ENCODE data around the gene NTN4.
"Not testable (repeated sequence)": the region's sequence is repeated elsewhere in the genome, so short reads cannot be mapped to it uniquely, and the experiment has no call there.

Gene NTN4

DNA sequence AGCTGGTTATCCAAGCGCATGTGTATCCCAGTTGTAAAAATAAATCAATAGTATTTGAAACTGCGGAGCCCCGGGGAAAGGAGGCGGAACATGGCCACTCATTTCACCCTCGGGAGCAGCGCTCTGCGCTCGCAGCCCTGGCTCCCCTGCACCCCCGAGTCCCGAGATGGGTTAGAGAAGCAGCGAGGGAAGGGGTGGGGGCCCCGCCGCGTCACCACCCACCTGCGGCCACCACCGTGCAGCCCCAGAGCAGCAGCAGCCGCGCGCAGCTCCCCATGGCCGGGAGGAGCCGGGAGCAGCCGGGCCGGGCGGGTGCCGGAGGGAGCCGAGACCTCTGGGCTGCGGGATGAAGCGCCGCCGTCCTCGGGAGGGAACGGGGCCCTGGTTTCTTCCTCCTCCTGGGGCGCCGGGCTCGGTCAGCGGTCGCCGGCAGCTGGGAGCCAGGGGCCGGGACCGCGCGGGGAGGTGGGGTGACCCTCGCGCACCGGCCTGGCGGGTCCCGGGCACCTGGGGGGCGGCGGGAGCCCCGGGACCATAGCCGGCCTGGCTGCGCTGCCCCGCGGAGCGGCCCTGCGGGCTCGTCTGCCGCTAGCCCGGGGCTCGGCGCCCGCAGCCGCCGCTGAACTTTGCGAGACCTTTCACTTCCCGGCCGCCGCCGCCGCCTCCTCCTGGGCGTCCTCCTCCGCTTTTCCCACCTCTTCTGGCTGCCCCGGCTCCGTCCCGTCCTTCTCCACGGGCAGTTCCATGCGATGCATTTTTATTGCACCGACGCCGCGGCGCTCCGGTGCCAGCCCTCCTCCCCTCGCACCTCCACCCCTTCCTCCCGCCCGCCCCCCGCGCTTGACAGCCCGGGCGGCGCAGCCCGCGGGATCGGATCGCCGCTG is at the start of gene NTN4:
NTN4 (minus strand) TSS at position 732 of the 884 bp plus-strand sequence; CDS start at position 277, 455 bp downstream.
- DNase-seq (ENCODE audit: low read depth) = no peak

DNA sequence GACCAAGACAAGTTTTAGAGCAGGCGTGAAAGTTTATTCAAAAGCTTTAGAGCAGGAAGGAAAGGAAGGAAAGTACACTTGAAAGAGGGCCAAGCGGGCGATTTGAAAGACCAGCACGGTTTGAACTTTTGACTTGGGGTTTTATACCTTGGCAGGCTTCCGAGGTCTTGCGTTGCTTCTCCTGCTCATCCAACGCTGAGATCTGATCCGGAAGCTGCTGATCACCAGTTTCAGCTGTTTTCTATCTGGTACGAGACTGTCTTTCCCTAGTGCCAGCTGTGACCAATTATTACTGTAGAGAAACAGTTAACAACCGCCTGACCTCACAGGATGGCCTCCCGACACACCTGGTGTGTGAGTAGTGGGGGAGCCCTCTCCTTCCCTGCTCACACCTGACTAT is 47.6 kb upstream of the NTN4 start:
- peak; percentile 60 for DNase-seq (ENCODE audit: low read depth)

DNA sequence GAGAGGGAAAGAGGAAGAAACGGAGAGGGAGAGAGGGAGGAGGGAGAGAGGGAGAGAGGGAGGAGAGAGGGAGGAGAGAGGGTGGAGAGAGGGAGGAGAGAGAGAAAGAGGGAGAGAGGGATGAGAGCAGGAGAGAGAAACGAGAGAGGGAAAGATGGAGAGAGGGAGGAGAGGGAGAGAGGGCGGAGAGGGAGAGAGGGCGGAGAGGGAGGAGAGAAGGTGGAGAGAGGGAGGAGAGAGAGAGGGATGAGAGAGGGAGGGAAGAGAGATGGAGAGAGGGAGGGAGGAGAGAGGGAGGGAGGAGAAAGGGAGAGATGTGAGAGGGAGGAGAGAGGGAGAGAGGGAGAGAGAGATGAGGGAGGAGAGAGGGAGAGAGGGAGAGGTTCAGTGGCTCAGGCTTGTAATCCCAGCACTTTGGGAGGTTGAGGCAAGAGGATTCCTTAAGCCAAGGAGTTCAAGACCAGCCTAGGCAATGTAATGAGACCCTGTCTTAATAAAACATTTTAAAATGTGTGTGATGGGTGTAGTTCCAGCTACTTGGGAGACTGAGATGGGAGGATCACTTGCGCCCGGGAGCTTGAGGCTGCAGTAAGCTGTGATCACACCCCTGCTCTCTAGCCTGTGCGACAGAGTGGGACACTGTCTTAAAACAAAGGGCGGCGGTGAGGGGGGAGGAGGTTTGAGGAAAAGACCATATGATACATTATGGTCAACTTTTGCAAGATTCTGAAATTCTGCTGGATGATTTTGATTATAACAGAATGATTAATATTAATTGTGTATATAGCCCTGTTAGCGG is 46.9 kb upstream of the NTN4 start:
- DNase-seq (ENCODE audit: low read depth) = no peak

DNA sequence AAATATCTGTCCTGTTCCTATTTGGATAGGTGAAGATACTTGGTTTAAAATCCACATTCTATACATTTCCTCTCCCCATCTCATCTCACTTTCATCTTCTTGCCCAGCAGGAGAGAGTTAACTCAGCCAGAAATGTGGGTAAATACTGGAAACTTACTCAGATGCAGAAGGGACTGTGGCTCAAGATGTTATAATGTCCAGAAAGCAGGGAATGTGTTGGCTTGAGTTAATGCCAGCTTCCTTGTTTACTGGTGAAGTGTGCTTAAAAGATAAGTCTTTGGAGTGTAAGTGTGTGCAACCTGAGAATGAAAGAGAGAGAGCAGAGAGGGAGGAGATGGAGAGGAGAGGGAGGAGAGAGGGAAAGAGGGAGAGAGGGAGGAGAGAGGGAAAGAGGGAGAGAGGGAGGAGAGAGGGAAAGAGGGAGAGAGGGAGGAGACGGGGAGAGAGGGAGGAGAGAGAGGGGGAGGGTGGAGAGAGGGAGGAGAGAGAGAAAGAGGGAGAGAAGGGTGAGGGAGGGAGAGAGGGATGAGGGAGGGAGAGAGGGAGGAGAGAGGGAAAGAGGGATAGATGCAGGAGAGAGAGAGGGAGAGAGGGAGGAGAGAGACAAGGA is 46.2 kb upstream of the NTN4 start:
- DNase-seq (ENCODE audit: low read depth) = no peak

DNA sequence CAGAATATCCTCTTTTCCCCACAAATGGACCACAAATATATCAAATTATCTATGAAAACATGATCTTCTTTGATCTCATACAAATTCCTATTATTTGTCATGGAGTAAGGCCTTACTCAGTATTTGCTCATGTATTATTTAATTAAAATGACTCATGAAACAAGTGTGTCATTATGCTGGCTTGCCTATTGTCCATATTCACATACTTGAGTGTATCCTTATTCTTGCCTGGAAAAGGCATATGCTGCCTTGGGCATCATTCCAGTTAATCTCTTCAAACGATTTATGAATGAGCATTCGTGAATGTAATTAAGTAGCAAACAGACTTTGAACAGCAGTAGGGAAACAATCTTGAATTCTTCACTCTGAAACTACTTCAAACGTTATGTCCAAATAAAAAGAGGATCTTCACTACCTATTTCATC is 45.6 kb upstream of the NTN4 start:
- DNase-seq (ENCODE audit: low read depth) = no peak

DNA sequence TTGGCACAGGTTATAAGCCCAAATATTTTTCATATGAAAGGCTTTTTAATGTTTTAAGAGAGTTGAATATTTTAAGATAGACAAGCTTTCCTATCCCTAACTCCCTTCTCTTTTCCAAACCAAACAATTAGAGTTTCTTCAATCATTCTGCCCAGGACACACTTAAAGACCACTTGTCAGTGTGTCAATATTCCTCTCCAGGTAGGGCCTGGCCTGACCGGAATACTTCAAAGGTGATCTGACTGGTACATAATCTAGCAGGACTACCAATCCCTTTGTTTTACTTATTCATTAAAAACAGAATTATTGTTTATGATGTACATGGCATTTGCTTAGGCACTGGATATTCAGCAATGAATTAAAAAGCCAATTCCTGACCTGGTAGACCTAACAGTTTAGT is 44.0 kb upstream of the NTN4 start:
- DNase-seq (ENCODE audit: low read depth) = no peak

DNA sequence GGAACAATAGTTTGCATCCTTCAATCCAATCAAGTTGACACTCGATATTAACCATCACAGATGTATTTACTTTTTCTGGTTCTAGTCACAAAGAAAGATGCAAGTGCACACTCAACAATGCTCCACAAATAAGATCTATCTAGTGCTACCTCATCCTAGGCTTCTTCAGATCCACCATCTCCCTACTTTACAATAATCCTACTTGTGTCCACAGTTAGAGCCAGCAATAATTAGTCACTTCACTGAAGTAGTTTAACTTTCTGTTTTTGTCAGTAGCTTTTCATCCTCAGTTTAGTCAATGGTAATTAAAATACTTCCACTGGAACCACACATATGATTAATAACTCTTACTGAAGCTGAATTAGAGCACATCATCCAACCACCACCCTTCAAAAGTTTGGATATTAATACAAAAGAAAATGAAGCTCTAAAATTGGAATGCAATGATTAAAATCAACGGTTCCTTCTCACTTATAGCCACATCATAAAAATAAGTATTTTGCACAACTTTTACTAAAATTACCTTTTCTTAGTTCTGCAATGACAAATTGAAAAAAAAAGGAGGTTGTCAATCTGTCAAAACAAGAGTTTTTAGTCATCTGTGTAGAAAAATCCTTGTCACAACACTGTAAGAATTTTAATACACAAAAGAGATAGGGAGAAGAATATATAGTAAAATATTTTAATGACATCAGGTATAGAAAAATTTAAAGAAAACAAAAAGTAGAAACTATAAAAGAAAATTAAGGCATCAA is 39.9 kb upstream of the NTN4 start:
- DNase-seq (ENCODE audit: low read depth) = no peak

DNA sequence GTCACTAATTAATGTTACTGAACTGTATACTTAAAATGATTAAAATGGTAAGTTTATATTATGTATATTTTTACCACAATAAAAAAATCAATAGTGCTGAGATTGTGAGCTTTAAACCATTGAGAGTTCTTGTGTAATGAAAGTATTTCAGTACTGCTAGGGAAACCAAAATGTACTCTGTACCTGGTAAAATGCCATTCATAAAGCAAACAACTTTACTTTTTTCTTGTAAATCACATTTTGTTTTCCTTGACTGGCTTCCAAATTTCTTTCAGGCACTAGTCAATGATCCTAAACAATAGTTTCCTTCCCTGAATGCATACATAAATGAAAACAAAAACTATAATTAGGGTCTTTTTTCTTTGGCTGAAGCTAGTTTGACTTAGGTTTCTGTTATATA is 38.8 kb upstream of the NTN4 start:
- no peak for DNase-seq (ENCODE audit: low read depth)

DNA sequence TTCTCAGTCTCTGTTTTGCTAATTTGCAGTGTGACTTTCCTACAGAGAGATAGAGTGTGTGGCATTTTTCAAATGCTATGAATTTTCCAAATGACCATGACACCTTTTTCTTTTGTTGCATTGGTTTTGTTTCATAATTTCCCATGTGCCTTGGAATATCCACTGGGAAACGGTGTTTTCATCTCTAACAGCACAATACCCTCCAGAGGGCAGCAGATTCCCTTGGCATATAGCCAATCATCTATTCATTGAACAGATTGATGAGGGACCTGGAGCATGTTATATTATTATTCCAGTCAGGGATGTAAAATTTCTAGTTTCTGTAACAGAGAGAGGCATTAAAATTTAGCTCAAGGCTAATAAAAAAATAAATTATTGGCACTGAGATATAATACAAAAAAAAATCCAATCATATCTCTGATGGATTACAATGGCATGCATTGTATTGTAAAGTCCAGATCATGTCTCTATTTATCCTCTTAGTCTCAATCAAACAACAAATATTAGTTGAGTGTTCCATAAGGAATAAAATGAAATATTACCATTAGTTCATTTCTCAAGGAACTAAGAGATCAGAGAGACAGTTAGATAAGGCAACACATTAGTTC is 29.6 kb upstream of the NTN4 start:
- DNase-seq (ENCODE audit: low read depth) = no peak

DNA sequence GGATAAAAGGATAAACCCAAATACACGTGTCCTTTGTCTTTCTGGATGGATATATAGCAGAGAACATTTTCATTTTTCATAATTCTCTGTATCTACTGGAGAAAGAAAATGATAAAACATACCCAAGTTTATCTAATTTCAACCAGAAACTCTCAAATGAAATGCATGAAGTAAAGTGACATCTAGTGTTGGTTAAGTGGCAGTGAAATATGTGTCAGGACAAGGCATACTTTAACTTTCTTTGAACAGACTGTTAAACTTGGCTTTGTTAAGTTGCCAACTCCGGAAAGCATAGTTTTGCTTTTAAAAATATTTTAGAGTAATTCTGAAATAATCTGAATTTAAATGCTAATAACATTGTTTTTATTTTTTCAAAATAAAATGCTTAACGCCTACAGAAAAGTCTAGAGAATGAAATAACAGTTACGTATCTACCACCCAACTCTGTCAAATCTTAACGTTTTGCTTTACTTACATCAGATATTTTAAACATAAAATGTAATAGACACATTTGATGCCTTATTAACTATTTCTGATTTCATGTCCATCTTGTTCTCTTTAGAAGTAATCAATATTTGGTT is 25.2 kb upstream of the NTN4 start:
- no peak for DNase-seq (ENCODE audit: low read depth)

DNA sequence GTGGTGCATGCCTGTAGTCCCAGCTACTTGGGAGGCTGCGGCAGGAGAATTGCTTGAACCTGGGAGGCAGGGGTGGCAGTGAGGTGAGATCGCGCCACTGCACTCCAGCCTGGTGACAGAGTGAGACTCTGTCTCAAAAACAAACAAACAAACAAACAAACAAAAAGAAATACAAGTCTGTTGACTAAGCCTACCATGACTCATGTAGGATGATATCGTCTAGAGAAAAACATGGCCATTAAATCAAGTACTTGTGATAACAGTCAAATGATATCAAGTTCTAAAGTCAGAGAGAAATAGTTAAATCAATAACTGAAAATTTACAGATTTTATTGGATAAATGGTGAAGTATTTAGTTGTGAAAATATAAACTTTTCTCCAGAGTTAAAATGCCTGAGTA is 21.6 kb upstream of the NTN4 start:
- not testable (repeated sequence) for DNase-seq (ENCODE audit: low read depth)

DNA sequence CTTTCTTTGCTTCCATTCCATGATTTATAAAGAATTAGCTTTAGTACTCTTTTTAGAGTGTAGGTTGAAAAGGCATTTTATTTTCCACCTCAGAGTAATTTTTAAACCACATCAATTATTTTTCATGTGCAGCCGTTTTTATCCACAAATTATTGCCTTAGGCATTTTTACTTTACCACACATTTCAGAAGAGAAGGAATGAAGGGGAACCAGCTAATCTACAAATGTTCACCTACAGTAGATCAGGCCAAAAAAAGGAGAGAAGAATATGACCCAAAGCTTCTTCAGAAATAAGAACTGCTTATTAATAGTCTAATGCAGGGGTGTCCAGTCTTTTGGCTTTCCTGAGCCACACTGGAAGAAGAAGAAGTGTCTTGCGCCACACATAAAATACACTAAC is 19.8 kb upstream of the NTN4 start:
- no peak for DNase-seq (ENCODE audit: low read depth)

DNA sequence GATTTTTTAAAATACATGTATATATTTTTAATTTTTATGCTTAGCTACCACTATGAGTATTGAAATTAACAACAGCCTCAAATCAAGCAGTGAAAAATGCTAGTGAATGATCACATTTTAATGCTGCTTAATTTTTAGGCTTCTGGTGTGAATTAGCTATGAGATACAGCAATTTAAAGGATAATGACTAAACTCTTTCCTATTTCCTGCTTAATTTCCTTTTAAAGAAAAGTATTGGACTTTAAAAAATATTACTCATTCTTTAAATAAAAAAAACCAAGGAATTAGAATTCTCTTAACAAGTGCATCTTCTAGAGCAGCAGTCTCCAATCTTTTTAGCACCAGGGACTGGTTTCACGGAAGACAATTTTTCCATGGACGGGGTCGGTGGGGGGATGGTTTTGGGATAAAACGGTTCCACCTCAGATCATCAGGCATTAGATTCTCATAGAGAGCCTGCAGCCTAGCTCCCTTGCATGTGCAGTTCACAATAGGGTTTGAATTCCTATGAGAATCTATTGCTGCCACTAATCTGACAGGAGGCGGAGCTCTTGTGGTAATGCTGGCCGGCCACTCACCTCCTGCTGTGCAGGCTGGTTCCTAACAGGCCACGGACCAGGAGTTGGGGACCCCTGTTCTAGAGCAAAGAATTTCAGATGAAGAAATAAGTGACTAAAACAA is 18.6 kb upstream of the NTN4 start:
- DNase-seq (ENCODE audit: low read depth) = no peak

DNA sequence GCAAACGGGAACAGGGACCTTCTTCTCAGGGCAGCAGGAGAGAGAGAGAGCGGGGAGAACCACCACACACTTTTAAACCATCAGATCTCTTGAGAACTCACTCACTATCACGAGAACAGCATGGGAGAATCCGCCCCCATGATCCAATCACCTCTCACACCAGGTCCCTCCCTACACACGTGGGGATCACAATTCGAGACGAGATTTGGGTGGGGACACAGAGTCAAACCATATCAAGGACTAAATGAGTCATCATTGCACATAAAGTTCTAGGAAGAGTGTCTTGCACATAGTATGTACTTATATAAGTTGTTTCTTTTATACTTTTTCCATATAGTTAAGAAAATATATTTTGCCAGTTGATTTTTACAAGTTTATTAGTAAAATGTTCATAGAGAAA is 17.6 kb upstream of the NTN4 start:
- no peak for DNase-seq (ENCODE audit: low read depth)

DNA sequence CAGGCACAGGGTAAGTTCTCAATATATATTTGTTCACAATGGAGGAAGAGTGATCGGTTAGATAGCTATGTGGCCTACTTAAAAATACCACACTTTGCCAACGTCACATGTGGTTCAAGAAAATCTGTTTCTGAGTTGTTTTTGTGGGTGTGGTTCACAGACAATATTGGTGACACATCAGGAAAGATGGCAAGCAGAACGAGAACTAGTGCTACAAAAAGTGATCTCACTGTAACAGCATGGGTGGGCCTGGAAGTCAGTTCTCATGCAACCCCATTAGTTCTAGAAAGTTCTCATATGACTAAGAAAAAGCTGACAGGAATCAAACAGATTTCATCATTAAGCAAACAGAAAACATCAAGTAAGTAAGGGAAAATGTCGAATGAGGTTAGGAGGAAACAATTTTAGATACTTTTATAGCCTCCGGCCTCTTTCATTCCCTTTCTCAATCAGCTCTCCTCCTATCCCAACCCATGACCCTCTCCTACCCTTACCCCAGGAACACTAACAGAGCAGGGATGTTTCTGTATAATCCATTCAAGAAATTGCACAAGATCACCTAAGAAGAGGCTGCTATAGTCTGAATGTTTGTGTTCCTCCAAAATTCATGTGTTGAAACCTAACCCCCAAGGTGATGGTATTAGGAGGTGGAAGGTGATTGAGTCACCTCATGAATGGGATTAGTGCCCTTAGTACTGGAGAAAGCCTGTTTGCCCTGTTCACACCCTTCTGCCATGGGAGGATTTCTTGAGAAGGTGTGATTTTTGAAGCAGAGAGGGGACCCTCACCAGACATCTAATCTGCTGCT is 15.5 kb upstream of the NTN4 start:
- peak; percentile 99 for DNase-seq (ENCODE audit: low read depth)

DNA sequence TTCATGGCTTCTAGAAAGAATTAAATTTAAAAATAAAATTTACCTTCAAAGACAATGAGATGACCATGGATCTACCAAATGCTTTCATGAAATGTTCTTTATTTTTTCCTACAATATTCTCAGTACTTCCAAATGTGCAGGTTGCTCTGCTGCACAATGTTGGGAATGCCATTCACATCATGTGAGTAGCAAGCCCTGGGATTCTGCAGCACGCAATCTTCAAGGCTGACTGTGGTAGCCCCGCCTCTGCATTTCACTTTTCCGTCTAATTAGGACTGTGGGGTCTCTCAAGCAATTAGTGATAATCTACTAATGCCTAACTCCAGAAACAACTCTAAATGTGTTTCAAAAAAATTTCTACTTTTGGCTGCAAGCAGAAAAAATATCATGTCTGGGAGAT is 13.7 kb upstream of the NTN4 start:
- DNase-seq (ENCODE audit: low read depth) = no peak

DNA sequence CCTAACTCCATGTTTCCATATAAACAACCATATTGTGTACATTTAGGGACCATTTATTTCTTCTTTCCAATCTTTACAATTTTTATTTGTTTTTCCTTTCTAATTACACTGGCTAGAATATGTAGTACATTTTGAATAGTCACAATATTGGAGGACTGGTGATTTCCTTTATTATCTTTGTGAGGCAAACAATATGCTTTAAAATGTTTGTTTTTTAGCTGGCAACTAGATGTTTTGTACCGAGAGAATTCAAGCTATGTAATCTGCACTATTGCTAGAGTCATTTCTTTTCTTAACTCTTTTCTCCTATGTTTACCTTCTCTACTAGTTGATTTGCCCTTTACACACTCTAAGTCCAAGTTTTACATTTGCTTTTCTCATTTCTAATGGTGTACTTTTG is 13.3 kb upstream of the NTN4 start:
- no peak for DNase-seq (ENCODE audit: low read depth)

DNA sequence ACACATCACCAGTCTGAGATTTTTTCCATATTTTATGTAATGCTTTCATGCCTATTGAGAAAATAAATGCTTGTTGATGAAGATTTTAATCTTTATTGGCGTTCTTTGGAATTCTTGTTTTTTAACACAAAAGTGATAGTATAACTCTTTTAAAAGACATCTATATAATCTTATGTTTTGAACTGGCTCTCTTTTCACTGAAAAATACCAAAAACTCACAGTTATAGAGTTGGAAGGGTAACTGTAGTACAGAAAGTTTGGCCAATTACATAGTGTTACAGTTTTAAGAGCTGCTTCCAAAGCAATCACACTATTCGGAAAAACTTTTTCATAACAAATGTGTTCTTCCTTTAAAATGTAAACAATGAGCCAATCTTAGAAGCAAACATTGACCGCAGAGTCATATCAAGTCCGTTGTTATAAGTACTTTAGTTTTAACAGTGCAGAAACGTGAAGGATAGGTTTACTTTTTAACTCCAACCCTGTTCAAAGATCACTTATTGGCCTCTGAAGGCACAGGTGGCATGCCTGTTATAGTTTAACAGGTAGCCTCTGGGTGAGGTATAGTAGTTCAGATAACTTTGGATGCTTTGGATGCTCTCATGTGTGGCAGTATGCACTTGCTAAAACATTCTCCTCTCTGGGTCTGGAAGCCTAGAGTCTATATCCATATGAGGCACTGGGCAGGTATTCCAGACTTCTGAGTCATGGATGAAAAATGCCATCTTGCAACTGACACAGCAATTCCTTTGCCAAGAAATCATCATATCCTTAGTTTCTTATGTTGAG is 12.1 kb upstream of the NTN4 start:
- DNase-seq (ENCODE audit: low read depth) = peak; percentile 57

DNA sequence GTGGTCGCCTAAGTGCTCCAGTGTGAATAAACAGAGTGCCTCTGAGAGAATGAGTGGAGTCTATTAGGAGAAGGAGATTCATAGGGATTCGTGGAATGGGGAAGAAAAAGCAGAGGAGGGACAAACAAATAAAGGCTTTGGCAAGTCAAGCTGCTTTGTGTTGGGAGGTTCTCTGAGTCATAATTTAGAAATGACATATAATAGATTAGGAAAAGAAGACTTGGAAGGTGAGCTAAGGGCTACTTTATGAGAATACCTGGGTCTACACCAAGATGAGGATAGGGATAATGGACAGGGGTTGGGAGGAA is 6.4 kb upstream of the NTN4 start:
- DNase-seq (ENCODE audit: low read depth) = no peak

Data from GM04504 (cell line).